ENCODE results near the gene ARIH2. TPM values are rescaled to one million over a fixed set of nuclear protein-coding genes. Genes with fewer than 3 reads are reported as not detected.

The ARIH2 gene
- total RNA-seq, 1 experiment from 2014 or later, result 77.0 TPM

DNA sequence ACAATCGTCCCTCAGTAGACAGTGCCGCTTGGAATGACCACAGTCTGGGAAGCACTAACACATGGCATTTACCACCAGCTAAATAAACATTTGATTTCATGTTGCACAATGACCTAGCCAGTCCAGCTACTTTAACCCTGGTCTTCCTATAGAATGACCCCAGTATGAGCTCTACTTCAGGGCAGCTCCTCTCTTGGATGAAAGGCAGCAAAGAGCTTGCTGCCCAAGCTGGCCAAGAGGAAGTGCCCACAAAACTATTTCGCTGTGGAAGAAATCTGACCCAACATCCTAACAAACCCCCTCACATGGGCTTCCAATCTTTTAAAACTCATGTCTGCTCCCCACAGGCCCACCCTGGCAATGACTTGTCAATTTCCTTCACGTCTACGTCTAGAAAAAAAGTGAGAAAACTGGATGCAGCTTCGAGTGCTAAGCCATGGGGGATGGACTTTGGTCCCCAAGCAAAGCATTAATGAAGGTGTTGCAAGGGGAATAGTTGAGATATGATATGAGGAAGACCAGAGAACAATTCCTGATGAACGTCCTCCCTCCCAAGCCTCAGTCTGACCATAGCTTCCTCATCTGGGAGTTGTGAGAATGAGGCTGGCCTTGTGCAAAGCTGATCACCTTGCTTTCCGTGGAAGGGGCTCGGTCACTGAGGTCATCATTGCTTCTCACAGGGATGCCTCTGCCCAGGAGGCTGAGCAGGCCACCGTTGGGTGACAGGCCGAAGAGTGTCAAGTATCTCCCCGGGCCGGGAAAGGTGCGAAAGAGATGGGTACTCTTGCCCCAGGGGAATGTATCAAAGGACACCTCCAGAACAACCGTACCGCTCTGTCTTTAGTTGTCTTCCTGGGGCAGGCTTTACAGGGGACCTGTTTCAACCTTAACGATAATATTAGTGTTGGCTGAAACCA is 20.9 kb upstream of the ARIH2 start:
- H3K9me3 ChIP-seq (ENCODE audit: control insufficient read depth, insufficient read depth, low read depth, low read length), result no peaks in the 10 kb centered on the region
- intact Hi-C loops (cut with micrococcal nuclease; ENCODE audit: unreplicated experiment), result no loop called here
- peak overlapping the region; percentile 76 for H3K27ac ChIP-seq (ENCODE audit: low read length)

More for the DNA sequence above, 20.9 kb upstream of the ARIH2 start:
- Histone ChIP-seq H3K36me3 (ENCODE audit: control insufficient read depth, insufficient read depth, low read length) (no peaks in the 10 kb centered on the region), H3K4me1 (ENCODE audit: control insufficient read depth, insufficient read depth, low read length) (peaks cover 10% of the 10 kb centered on the region), H3K4me3 (ENCODE audit: low read depth in 2 of 2, low read length in 2 of 2) (peak overlapping the region; percentile 65 to 75), H3K27me3 (ENCODE audit: control insufficient read depth, insufficient read depth, low read length) (no peaks in the 10 kb centered on the region)
- TSS peak; percentile 74 for BruUV-seq (replicated peaks)
- no peak for DNase-seq (ENCODE audit: low read depth, low spot score)
- TF ChIP-seq CTCF (IDR thresholded peaks at IDR 0.05) (no peak), TCF7L2 (IDR thresholded peaks at IDR 0.05; ENCODE audit: low read depth, low read length) (no peak), SIN3A (IDR thresholded peaks at IDR 0.05; ENCODE audit: borderline replicate concordance, insufficient read depth, low read depth, low read length) (no peak), REST (IDR thresholded peaks at IDR 0.05; ENCODE audit: insufficient read depth in 1 of 2, low read depth in 2 of 2, low read length in 1 of 2) (no peak), POLR2AphosphoS5 (IDR thresholded peaks at IDR 0.05; ENCODE audit: low read depth, low read length) (no peak)
- peak; percentile 19 for ATAC-seq
- ChIA-PET CTCF (no interaction called here), POLR2A (interaction anchor here (0.7 kb wide), 1 partner anchor 13 kb away, joined by 3 read pairs; no protein-coding TSS in a partner anchor)
- in situ Hi-C loops (cut with HindIII; ENCODE audit: low pct_unique_long_range_greater_than_20kb, low sequenced_read_pairs), result no loop called here
